Endometrial microvascular endothelial cells (primary cell): ENCODE results near the gene SHQ1. TPM values are rescaled to one million over a fixed set of nuclear protein-coding genes. Genes with fewer than 3 reads are reported as not detected.

Source experiments
- in situ Hi-C: cut with HindIII; loops from 2 replicates; pipeline ENCODE4 v1.10.0; 2017; ENCODE audit warnings: low sequenced_read_pairs, low pct_unique_long_range_greater_than_20kb; ENCODE audit errors: inconsistent ontology term
- total RNA-seq: library from RNA; depleted of rRNA; stranded (reverse); fragments of >200 nt; gene quantifications from one replicate; pipeline ENCODE4 v1.2.3, GENCODE V29; 2015; ENCODE audit errors: inconsistent ontology term

SHQ1 gene
- 20.1 TPM for total RNA-seq

GRCh38 chr3:72847751-72848702, at the start of gene SHQ1:
Gene SHQ1 (minus strand): TSS chr3:72848445. CDS start chr3:72848340, 105 bp downstream.
- in situ Hi-C loops = no loop called here

- in situ Hi-C loops = no loop called here
These were observed 49.4 kb upstream of the SHQ1 start for GRCh38 chr3:72897758-72898007.

- in situ Hi-C loops = no loop called here
These were observed 48.9 kb upstream of the SHQ1 start for GRCh38 chr3:72896996-72897757.

GRCh38 chr3:72894976-72895552, 46.8 kb upstream of the SHQ1 start:
- in situ Hi-C loops = no loop called here

GRCh38 chr3:72892870-72893269, 44.6 kb upstream of the SHQ1 start:
- in situ Hi-C loops = no loop called here

- in situ Hi-C loops = no loop called here
These were observed 44.0 kb upstream of the SHQ1 start for GRCh38 chr3:72892081-72892775.

GRCh38 chr3:72891053-72891855, 43.0 kb upstream of the SHQ1 start:
- in situ Hi-C loops = no loop called here

- in situ Hi-C loops = no loop called here
These were observed 42.1 kb upstream of the SHQ1 start for GRCh38 chr3:72890166-72890925.

GRCh38 chr3:72889310-72890165, 41.3 kb upstream of the SHQ1 start:
- in situ Hi-C loops = no loop called here

GRCh38 chr3:72888546-72889309, 40.5 kb upstream of the SHQ1 start:
- in situ Hi-C loops = no loop called here

- in situ Hi-C loops = no loop called here
These were observed 39.7 kb upstream of the SHQ1 start, which contains the start of gene GXYLT2 for GRCh38 chr3:72887705-72888545. Gene GXYLT2 (plus strand): TSS chr3:72888046. CDS start chr3:72888234, 188 bp downstream.

- in situ Hi-C loops = no loop called here
These were observed 39.1 kb upstream of the SHQ1 start for GRCh38 chr3:72887343-72887704.

- in situ Hi-C loops = no loop called here
These were observed 23.9 kb upstream of the SHQ1 start for GRCh38 chr3:72872183-72872582.

- in situ Hi-C loops = no loop called here
These were observed 14.3 kb upstream of the SHQ1 start for GRCh38 chr3:72862314-72863090.

GRCh38 chr3:72860846-72861245, 12.6 kb upstream of the SHQ1 start:
- in situ Hi-C loops = no loop called here
